GM10847 (cell line): Measurements from ENCODE around the gene F12.

Source experiments
- POLR2A ChIP-seq: IDR thresholded peaks from 2 replicates; pipeline ENCODE4 v1.6.1; 2011; ENCODE audit not compliant: insufficient read length; ENCODE audit errors: extremely low read depth

F12 gene

DNA sequence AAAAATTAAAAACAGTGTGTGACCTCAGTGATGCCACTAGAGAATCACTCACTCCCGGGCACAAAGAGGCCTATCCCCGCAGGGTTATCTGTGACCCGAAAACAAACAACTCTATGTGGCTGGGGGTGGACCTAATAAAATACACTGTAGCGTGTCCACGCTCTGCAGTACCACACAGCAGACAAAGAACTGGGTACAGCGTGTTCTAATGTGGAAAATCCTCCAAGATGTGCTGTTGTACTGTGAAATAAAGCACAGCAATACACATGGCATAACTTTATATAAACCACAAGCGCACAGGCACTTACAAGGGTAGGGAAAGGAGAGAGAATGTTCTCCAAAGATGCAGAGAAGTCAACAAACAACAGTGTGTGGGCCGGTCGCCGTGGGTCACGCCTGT lies 33.3 kb downstream of the F12 start:
- TF ChIP-seq POLR2A: no peak

GRCh38 chr5:177374211-177374610 lies 35.2 kb downstream of the F12 start:
- TF ChIP-seq POLR2A: no peak

DNA sequence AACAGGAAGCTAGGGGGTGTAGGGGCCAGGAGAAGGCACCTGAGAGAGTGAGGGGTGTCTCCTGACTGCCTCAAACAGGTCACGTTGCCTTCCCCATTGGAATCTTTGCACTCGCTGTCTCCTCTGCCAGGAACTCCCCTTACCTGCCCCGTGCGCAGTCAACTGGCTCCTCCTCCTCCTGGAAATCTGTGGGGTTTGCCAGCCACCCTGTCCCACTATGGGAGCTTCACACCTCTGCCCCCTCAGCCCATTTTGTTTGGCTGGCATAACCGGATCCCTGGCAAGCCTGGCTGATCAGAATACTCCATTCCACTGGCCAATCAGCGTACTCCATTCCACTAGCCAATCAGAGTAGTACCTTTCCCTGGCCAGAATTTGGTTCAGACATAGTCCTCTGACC lies 35.6 kb downstream of the F12 start:
- no peak for TF ChIP-seq POLR2A

DNA sequence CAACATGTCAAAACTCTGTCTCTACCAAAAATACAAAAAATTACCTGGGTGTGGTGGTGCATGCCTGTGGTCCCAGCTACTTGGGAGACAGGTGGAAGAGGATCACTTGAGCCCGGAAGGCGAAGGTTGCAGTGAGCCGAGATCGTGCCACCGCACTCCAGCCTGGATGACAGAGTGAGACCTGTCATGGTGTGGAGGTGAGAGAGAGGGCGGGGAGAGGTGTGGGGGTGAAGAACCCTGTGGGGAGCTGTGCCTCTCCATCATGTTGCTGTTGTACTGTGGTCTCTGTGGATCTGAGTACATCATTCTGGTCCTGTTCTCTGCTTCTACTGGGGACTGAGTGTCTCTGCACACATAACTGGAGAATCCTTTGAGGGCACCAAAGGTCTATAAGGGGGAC lies 36.5 kb downstream of the F12 start:
- no peak for TF ChIP-seq POLR2A

GRCh38 chr5:177372034-177372896 lies 37.1 kb downstream of the F12 start:
- TF ChIP-seq POLR2A: no peak

- TF ChIP-seq POLR2A: no peak
Observed at GRCh38 chr5:177371120-177372033, 38.0 kb downstream of the F12 start.

GRCh38 chr5:177370488-177371119 lies 38.8 kb downstream of the F12 start:
- TF ChIP-seq POLR2A: no peak

GRCh38 chr5:177369645-177370440 lies 39.5 kb downstream of the F12 start:
- TF ChIP-seq POLR2A: no peak

- TF ChIP-seq POLR2A: no peak
Observed at GRCh38 chr5:177368869-177369644, 40.3 kb downstream of the F12 start.

DNA sequence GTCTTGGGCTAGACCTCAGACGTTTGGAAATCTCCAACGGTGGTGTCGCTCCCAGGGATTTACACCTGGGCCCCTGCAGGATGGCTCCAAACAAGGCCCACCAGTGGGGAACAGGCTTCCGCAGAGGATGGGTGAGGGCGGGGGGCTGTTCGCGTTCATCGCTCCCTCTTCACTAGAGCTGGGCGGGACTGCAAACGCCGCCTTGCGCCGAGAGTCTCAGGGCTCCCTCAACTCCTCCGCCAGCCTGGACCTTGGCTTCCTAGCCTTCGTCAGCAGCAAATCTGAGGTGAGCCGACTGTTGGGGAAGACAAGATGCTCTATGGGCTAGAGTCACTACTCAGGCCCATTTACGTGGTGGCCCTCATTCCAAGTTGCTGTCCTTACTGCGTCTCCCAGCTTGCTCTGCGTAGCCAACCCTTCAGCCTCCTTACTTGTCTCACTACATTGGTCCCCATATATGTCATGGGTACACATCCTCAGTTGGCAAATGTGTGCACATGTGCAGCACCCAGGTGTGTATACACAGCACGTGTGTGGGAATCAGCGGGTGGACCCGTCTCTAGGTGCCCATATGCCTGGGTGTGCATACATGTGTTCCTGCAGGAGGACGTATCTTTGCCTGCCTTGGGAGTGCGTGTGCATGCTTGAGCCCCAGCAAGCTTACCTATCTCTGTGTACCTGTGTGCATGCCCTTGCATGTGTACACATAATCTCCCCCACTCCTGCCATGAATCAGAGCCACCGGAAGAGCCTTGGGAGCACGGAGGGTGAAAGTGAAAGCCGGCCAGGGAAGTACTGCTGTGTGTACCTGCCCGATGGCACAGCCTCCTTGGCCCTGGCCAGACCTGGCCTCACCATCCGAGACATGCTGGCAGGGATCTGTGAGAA lies 41.1 kb downstream of the F12 start:
- no peak for TF ChIP-seq POLR2A

DNA sequence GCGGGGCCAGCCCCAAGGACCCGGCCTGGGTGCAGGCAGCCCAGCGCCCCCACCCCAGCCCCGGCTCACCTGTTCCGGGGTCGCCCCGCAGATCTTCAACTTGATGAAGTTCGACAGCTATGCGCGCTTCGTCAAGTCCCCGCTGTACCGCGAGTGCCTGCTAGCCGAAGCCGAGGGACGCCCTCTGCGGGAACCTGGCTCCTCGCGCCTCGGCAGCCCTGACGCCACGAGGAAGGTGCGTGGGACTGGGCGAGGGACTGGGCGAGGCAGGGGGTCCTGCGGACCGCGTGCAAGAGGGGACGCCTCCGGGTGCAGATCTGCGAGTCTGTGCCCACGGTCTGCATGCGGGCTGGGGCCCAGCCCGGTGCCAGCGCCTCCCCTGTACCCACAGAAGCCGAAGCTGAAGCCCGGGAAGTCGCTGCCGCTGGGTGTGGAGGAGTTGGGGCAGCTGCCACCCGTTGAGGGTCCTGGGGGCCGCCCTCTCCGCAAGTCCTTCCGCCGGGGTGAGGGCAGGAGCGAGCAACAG lies 42.0 kb downstream of the F12 start:
- no peak for TF ChIP-seq POLR2A

DNA sequence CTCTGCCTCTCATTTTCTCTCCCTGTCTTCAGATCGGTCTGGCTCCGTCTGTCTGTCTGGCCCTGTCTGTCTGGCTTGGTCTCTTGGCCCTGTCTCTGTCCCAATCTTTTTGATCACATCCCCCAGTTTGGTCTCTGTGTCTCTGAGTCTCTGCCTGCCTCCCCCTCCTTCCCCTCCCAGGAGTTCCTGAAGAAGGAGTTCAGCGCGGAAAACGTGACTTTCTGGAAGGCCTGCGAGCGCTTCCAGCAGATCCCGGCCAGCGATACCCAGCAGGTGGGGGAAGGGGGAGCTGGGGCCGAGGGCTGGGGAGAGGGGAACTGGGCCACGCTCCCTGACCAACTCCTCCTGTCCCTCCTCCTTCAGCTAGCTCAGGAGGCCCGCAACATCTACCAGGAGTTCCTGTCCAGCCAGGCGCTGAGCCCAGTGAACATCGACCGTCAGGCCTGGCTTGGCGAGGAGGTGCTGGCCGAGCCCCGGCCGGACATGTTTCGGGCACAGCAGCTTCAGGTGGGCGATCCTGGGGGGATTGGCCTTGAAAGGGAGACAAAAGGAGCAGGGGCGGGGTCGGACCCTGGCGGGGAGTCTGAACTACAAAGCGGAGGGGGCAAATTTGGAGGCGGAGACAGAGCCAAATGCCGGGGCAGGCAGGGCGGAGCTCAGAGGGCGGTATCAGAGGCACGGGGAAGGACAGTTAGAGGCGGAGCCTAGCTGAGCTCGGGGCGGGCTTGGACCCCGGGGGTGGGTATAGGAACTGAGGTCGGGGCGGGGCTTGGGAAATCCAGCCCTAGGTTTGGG lies 42.6 kb downstream of the F12 start:
- TF ChIP-seq POLR2A: no peak
